ENCODE data around the gene CAPN11. TPM values are rescaled to one million over a fixed set of nuclear protein-coding genes. Genes with fewer than 3 reads are reported as not detected.

The CAPN11 gene
- total and polyA plus RNA-seq, 4 donors = 0.08 to 0.19 (median 0.09) TPM; not detected in 1

DNA sequence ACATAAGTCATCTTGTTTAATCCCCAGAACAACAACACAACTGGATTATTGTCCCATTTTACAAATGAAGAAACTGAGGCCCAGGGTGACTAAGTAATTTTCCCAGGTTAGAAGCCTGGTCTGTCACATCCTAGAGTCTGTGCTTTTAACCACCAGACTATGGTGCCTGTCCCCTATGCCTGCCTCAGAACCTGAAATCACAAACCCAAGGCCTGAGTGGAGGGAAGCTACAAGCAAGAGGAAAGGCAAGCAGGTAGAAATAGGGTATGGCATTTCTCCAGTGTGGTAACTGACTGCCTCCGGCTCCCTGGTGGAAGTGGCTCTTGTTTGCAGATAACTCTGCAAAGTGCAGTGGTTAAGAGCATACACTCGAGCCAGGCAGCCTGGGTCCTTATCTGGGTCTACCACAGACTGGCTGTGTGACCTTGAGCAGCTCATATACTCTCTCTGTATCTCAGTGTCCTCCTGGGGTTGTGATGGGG is 28.7 kb upstream of the CAPN11 start:
- H3K9me3 ChIP-seq (ENCODE audit: control insufficient read depth in 4 of 4, low read length in 3 of 4) = no peaks in the 10 kb centered on the region
- H3K27ac ChIP-seq (ENCODE audit: low read depth in 1 of 2, low read length in 2 of 2) = no peak overlapping the region
- peak; percentile 77 for DNase-seq (ENCODE audit: low spot score)
- peaks cover 8 to 36% (median 26%) of the 10 kb centered on the region in 4 donors for H3K4me1 ChIP-seq (ENCODE audit: control insufficient read depth in 4 of 4, insufficient read depth in 4 of 4, low read length in 3 of 4)
- no peak overlapping the region for H3K4me3 ChIP-seq (ENCODE audit: low read depth in 1 of 3, low read length in 3 of 3)
- WGBS = 58% methylated on average over 2 of the region's 2 CpGs
- TF ChIP-seq JUND (IDR thresholded peaks at IDR 0.05) (no peak), TAF1 (conservative IDR thresholded peaks at IDR 0.05) (no peak), FOXA1 (IDR thresholded peaks at IDR 0.05) (no peak), RAD21 (IDR thresholded peaks at IDR 0.05) (no peak), YY1 (IDR thresholded peaks at IDR 0.05) (no peak), NR2F2 (IDR thresholded peaks at IDR 0.05) (no peak), GABPA (IDR thresholded peaks at IDR 0.05 in 1 of 2, conservative IDR thresholded peaks at IDR 0.05 in 1 of 2) (no peak), FOXA2 (IDR thresholded peaks at IDR 0.05) (no peak), RXRA (IDR thresholded peaks at IDR 0.05) (no peak), EGR1 (IDR thresholded peaks at IDR 0.05; ENCODE audit: low read depth in 2 of 2) (no peak), HNF4A (conservative IDR thresholded peaks at IDR 0.05) (no peak)
- TF ChIP-seq, protein P1, sequence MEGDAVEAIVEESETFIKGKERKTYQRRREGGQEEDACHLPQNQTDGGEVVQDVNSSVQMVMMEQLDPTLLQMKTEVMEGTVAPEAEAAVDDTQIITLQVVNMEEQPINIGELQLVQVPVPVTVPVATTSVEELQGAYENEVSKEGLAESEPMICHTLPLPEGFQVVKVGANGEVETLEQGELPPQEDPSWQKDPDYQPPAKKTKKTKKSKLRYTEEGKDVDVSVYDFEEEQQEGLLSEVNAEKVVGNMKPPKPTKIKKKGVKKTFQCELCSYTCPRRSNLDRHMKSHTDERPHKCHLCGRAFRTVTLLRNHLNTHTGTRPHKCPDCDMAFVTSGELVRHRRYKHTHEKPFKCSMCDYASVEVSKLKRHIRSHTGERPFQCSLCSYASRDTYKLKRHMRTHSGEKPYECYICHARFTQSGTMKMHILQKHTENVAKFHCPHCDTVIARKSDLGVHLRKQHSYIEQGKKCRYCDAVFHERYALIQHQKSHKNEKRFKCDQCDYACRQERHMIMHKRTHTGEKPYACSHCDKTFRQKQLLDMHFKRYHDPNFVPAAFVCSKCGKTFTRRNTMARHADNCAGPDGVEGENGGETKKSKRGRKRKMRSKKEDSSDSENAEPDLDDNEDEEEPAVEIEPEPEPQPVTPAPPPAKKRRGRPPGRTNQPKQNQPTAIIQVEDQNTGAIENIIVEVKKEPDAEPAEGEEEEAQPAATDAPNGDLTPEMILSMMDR (IDR thresholded peaks at IDR 0.05; ENCODE audit: low read depth, low read length, missing input control) = no peak
- TF ChIP-seq, protein P2, sequence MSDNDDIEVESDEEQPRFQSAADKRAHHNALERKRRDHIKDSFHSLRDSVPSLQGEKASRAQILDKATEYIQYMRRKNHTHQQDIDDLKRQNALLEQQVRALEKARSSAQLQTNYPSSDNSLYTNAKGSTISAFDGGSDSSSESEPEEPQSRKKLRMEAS (IDR thresholded peaks at IDR 0.05) = no peak
- H3K9ac ChIP-seq (ENCODE audit: low read depth in 1 of 2, low read length in 2 of 2) = no peak overlapping the region
- H3K27me3 ChIP-seq (ENCODE audit: control insufficient read depth in 4 of 4, insufficient read depth in 4 of 4, low read length in 3 of 4) = no peaks in the 10 kb centered on the region
- H3K36me3 ChIP-seq (ENCODE audit: control insufficient read depth in 4 of 4, insufficient read depth in 3 of 4, low read depth in 1 of 4, low read length in 3 of 4) = peaks cover 0 to 5% (median 2%) of the 10 kb centered on the region in 4 donors

DNA sequence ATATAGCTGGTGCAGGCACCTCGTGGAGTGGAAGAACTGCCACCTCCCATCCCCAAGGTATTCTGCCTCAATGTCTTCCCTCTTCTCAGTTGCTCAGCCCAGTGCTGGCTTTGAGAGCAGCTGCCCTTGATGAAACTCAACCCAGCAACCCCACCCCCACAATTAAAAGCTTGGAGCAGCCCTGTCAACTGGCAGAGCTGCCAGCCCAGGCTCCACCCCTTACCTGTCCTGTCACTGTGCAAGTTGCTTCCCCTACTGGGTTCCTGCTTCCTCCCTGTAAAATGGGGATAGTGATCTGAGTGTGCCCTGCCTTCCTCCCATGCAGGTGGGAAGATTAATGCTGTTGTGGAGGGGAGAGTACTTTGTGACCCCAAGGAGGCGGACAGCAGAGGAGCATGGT is 26.7 kb upstream of the CAPN11 start:
- no peaks in the 10 kb centered on the region for H3K27me3 ChIP-seq (ENCODE audit: control insufficient read depth in 4 of 4, insufficient read depth in 4 of 4, low read length in 3 of 4)
- no peak overlapping the region for H3K9ac ChIP-seq (ENCODE audit: low read depth in 1 of 2, low read length in 2 of 2)
- H3K27ac ChIP-seq (ENCODE audit: low read depth in 1 of 2, low read length in 2 of 2) = no peak overlapping the region
- H3K4me3 ChIP-seq (ENCODE audit: low read depth in 1 of 3, low read length in 3 of 3) = no peak overlapping the region
- H3K4me1 ChIP-seq (ENCODE audit: control insufficient read depth in 4 of 4, insufficient read depth in 4 of 4, low read length in 3 of 4) = peaks cover 8 to 17% (median 12%) of the 10 kb centered on the region in 4 donors
- no peak for DNase-seq (ENCODE audit: low spot score)
- 89% methylated on average over 2 of the region's 2 CpGs for WGBS
- peaks cover 0 to 14% (median 4%) of the 10 kb centered on the region in 4 donors for H3K36me3 ChIP-seq (ENCODE audit: control insufficient read depth in 4 of 4, insufficient read depth in 3 of 4, low read depth in 1 of 4, low read length in 3 of 4)
- H3K9me3 ChIP-seq (ENCODE audit: control insufficient read depth in 4 of 4, low read length in 3 of 4) = no peaks in the 10 kb centered on the region
- TF ChIP-seq FOXA1 (IDR thresholded peaks at IDR 0.05) (no peak), JUND (IDR thresholded peaks at IDR 0.05) (no peak), EGR1 (IDR thresholded peaks at IDR 0.05; ENCODE audit: low read depth in 2 of 2) (no peak), YY1 (IDR thresholded peaks at IDR 0.05) (no peak), HNF4A (conservative IDR thresholded peaks at IDR 0.05) (no peak), TAF1 (conservative IDR thresholded peaks at IDR 0.05) (no peak), GABPA (IDR thresholded peaks at IDR 0.05 in 1 of 2, conservative IDR thresholded peaks at IDR 0.05 in 1 of 2) (no peak), FOXA2 (IDR thresholded peaks at IDR 0.05) (no peak), RXRA (IDR thresholded peaks at IDR 0.05) (no peak), SP1 (IDR thresholded peaks at IDR 0.05) (no peak), NR2F2 (IDR thresholded peaks at IDR 0.05) (no peak), HNF4G (IDR thresholded peaks at IDR 0.05) (no peak)
- TF ChIP-seq, protein P1 (IDR thresholded peaks at IDR 0.05; ENCODE audit: low read depth, low read length, missing input control) = no peak
- TF ChIP-seq, protein P3, sequence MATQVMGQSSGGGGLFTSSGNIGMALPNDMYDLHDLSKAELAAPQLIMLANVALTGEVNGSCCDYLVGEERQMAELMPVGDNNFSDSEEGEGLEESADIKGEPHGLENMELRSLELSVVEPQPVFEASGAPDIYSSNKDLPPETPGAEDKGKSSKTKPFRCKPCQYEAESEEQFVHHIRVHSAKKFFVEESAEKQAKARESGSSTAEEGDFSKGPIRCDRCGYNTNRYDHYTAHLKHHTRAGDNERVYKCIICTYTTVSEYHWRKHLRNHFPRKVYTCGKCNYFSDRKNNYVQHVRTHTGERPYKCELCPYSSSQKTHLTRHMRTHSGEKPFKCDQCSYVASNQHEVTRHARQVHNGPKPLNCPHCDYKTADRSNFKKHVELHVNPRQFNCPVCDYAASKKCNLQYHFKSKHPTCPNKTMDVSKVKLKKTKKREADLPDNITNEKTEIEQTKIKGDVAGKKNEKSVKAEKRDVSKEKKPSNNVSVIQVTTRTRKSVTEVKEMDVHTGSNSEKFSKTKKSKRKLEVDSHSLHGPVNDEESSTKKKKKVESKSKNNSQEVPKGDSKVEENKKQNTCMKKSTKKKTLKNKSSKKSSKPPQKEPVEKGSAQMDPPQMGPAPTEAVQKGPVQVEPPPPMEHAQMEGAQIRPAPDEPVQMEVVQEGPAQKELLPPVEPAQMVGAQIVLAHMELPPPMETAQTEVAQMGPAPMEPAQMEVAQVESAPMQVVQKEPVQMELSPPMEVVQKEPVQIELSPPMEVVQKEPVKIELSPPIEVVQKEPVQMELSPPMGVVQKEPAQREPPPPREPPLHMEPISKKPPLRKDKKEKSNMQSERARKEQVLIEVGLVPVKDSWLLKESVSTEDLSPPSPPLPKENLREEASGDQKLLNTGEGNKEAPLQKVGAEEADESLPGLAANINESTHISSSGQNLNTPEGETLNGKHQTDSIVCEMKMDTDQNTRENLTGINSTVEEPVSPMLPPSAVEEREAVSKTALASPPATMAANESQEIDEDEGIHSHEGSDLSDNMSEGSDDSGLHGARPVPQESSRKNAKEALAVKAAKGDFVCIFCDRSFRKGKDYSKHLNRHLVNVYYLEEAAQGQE (IDR thresholded peaks at IDR 0.05) = no peak
- TF ChIP-seq, protein P2 (IDR thresholded peaks at IDR 0.05) = no peak
- TF ChIP-seq, protein P4, sequence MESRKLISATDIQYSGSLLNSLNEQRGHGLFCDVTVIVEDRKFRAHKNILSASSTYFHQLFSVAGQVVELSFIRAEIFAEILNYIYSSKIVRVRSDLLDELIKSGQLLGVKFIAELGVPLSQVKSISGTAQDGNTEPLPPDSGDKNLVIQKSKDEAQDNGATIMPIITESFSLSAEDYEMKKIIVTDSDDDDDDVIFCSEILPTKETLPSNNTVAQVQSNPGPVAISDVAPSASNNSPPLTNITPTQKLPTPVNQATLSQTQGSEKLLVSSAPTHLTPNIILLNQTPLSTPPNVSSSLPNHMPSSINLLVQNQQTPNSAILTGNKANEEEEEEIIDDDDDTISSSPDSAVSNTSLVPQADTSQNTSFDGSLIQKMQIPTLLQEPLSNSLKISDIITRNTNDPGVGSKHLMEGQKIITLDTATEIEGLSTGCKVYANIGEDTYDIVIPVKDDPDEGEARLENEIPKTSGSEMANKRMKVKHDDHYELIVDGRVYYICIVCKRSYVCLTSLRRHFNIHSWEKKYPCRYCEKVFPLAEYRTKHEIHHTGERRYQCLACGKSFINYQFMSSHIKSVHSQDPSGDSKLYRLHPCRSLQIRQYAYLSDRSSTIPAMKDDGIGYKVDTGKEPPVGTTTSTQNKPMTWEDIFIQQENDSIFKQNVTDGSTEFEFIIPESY (IDR thresholded peaks at IDR 0.05) = no peak

Data from liver (tissue), 9 donors.